GM18519 (cell line): ENCODE data around the gene EPO.
"Not testable (repeated sequence)": the region's sequence is repeated elsewhere in the genome, so short reads cannot be mapped to it uniquely, and the experiment has no call there.

Experiments
- ATAC-seq: cut with Tn5 transposase; IDR thresholded peaks from one replicate; pipeline ENCODE4 v1.9.1; 2021; ENCODE audit warnings: mild to moderate bottlenecking, moderate library complexity; ENCODE audit not compliant: unreplicated experiment, low FRiP score

The EPO gene

GRCh38 chr7:100731937-100732636 is 11.8 kb downstream of the EPO start:
- ATAC-seq = no peak

DNA sequence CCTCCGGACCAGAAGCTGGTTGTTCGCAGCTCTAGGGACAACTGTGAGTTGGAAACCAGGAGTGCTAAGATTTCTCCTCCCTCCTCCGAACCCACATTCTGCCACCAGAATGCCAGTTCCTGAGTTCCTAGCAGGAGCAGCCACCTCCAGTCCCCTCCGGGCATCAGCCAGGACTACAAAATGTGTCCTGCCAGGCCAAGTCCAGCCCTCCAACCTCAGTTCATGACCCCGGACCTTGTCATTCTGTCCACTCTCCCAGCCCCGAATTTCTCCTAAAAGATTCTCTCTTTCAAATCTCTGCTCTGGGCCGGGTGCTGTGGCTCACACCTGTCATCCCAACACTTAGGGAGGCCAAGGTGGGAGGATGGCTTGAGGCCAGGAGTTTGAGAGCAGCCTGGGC is 15.5 kb downstream of the EPO start:
- no peak for ATAC-seq

DNA sequence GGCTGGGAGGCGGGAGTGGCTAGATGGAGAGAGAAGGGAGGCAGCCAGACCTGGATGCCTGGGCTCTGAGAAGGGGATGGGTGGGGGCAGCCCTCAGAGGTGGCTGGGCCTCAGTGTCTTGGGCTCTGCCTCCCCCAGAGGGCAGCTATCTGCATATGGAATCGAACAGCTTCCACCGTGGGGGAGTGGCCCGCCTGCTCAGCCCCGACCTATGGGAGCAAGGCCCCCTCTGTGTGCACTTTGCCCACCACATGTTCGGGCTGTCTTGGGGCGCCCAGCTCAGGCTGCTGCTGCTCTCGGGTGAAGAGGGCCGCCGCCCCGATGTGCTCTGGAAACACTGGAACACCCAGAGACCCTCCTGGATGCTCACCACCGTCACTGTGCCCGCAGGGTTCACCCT is 16.4 kb downstream of the EPO start:
- no peak for ATAC-seq

DNA sequence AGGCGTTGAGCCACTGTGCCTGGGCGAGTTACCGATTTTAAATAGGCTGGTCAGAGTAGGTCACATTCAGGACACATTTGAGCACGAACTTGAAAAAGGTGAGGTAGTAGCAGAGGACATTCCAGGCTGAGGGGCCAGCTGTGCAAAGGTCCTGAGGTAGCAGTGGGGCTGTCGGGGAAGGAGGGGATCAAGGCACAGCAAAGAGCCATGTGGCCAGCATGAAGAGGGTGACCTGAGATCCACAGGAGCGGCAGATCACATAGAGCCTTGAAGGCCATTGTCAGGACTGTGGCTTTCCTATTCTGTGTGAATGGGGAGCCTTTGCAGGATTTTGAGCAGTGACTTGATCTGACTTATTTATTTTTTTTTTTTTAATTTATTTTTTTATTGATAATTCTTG is 19.7 kb downstream of the EPO start:
- ATAC-seq = no peak

DNA sequence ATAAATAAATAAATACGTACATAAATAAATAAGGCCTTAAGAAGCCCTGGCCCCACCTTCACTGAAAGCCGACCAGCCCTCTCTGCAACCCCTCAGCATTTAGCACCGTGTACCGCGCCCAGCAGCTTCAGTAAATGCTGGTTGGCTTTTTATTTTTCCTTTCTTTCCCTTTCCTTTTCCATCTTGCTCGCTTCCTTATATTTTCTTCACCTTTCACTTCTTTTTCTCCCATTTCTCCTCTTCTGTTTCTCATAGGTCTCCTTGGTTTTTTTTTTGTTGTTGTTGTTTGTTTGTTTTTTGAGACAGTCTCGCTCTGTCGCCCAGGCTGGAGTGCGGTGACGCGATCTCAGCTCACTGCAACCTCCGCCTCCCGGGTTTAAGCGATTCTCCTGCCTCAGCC is 24.3 kb downstream of the EPO start:
- no peak for ATAC-seq

GRCh38 chr7:100745184-100745583 is 24.9 kb downstream of the EPO start:
- ATAC-seq = no peak

DNA sequence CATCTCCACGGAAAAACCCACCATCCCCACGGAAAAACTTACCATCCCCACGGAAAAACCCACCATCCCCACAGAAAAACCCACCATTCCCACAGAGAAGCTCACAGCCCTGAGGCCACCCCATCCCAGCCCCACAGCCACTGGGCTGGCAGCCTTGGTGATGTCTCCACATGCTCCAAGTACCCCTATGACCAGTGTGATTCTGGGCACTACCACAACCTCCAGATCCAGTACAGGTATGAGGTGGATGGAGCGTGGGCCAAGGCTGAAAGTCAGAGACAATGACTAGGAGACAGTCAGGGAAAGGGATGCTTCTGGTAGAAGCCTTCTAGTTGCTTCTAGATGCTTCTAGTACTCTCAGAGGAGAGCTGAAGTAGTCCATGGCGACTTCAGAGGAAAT is 32.7 kb downstream of the EPO start:
- no peak for ATAC-seq

- ATAC-seq = no peak
These were observed 33.5 kb downstream of the EPO start for GRCh38 chr7:100753750-100754149.

GRCh38 chr7:100759357-100760171 is 39.3 kb downstream of the EPO start:
- ATAC-seq = no peak

DNA sequence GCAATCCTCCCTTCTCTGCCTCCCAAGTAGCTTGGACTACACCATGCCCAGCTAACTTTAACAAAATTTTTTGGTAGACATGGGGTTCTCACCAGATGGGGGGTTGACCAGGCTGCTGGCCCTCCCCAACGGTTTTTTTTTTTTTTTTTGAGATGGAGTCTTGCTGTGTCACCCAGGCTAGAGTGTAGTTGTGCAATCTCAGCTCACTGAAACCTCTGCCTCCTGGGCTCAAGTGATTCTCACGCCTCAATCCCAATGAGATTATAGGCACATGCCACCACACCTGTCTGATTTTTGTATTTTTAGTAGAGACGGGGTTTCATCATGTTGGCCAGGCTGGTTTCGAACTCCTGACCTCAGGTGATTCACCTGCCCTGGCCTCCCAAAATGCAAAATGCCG is 42.6 kb downstream of the EPO start:
- ATAC-seq = not testable (repeated sequence)

GRCh38 chr7:100763556-100764140 is 43.4 kb downstream of the EPO start:
- no peak for ATAC-seq

DNA sequence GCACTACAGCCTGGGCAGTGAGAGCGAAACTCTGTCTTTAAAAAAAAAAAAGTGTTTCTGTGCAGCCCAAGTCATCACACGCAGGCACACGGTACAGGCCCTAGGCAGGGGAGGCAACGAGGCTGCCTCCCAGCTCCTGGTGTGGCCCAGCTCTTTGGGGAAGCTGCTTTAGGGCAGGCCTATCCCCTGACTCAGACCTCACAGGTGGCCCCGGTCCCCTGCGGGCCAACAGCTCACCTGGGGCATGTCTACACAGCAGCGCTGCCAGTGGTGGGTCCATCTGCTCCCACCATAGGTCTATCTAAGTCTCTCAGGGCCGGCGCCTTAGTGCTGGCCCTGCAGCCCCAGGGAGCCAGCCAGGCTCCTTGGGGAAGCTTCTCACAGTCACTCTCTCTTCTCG is 44.6 kb downstream of the EPO start:
- ATAC-seq = no peak

- no peak for ATAC-seq
These were observed 45.0 kb downstream of the EPO start for GRCh38 chr7:100765250-100765649.

DNA sequence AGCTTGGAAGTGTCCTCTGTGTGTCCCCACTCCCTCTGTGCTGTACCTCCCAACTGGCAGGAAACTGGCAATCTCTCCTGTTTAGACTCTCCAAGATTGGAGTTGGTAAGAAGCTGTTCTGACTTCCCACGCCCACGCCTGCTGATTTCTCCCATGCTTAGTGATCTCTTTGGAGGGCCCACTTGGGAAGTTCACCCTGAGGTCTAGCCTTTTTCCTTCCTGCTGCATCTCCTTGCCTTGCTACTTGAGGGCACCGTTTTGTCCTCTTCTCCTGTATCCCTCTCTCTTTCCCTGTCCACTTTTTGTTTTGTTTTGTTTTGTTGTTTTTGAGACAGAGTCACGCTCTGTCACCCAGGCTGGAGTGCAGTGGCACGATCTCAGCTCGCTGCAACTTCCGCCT is 48.5 kb downstream of the EPO start:
- no peak for ATAC-seq
